K562 (cell line): Measurements from ENCODE around the gene DTL.

Experiments
- ATF7 ChIP-seq: fragments of 450-650 bp; IDR thresholded peaks from 2 replicates; pipeline ENCODE4 v1.7.1; 2014; ENCODE audit warnings: mild to moderate bottlenecking, moderate library complexity
- EGR1 ChIP-seq: fragments of 450-650 bp; conservative IDR thresholded peaks from 2 replicates; pipeline ENCODE4 v1.6.1; 2017; ENCODE audit warnings: mild to moderate bottlenecking
- EZH2 ChIP-seq: IDR thresholded peaks from 2 replicates; pipeline ENCODE4 v1.6.1; 2012; ENCODE audit warnings: low read depth, mild to moderate bottlenecking, inconsistent platforms, low read length, borderline replicate concordance
- MAFK ChIP-seq: IDR thresholded peaks from 2 replicates; pipeline ENCODE4 v1.6.1; 2011; ENCODE audit warnings: low read length, improper control_type of control experiment
- PHB ChIP-seq: fragments of 250-450 bp; sonication (Bioruptor Pico); IDR thresholded peaks from 2 replicates; pipeline ENCODE4 v1.5.0; 2021
- POLR3A ChIP-seq: IDR thresholded peaks from 2 replicates; pipeline ENCODE4 v1.6.1; 2011; ENCODE audit warnings: borderline replicate concordance, mild to moderate bottlenecking, moderate library complexity; ENCODE audit not compliant: insufficient read length, insufficient read depth; ENCODE audit errors: extremely low read depth
- ZNF146 ChIP-seq: IDR thresholded peaks from one replicate; pipeline ENCODE4 v1.6.1; 2018; ENCODE audit warnings: missing compliant biosample characterization; ENCODE audit not compliant: unreplicated experiment
- TF ChIP-seq, protein P1 (sequence below), 2 experiments: fragments of 450-650 bp in 1 of 2; sonication (generic) in 1 of 2; formaldehyde crosslinking in 1 of 2; IDR thresholded peaks; 2 replicates each; pipeline versions ENCODE4 v1.7.1 to v1.9.0; 2016 to 2022; ENCODE audit warnings: inconsistent platforms in 1 of 2, mild to moderate bottlenecking in 1 of 2, missing genetic modification reagents in 1 of 2
- TF ChIP-seq, protein P2 (sequence below), 3 experiments: IDR thresholded peaks in 2 of 3; conservative IDR thresholded peaks in 1 of 3; 2 replicates each; pipeline ENCODE4 v1.5.1; 2011 to 2012; ENCODE audit warnings: low read length in 3 of 3, mild to moderate bottlenecking in 3 of 3, control low read depth in 2 of 3, improper control_type of control experiment in 1 of 3, inconsistent platforms in 1 of 3, low read depth in 1 of 3, mixed read lengths in 1 of 3, moderate library complexity in 1 of 3; ENCODE audit not compliant: insufficient read depth in 2 of 3
- TF ChIP-seq, protein P3 (sequence below): sonication (generic); formaldehyde crosslinking; IDR thresholded peaks from 2 replicates; pipeline ENCODE4 v1.4.0; 2020; ENCODE audit warnings: mild to moderate bottlenecking, missing genetic modification reagents

DNA sequence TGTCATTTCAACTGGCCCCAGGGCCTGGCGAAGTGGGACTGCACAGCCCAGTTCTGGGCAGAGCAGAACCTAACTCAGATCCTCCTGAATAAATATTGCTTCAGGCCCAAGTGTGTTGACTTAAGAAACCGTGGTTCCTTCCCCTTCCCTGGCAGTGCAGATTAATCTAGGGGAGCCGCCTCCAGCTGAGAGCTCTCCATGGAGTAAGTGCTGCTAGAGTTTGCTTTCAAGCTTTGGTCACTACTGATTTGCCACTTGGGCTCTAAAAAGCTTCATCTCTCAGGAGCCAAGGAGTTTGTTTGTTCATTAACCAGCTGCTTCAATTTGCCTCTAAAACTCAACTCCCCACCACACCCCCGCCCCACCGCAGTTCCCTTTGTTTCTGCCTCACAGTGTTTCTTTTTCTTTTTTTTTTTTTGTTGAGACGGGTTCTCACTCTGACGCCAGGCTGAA, 112.1 kb downstream of the DTL start:
- TF ChIP-seq EGR1 (no peak), PHB (CRISPR knock-in tag) (no peak), EZH2 (no peak), ATF7 (no peak), MAFK (no peak), ZNF146 (CRISPR knock-in tag) (no peak), POLR3A (no peak)
- TF ChIP-seq, protein P1, sequence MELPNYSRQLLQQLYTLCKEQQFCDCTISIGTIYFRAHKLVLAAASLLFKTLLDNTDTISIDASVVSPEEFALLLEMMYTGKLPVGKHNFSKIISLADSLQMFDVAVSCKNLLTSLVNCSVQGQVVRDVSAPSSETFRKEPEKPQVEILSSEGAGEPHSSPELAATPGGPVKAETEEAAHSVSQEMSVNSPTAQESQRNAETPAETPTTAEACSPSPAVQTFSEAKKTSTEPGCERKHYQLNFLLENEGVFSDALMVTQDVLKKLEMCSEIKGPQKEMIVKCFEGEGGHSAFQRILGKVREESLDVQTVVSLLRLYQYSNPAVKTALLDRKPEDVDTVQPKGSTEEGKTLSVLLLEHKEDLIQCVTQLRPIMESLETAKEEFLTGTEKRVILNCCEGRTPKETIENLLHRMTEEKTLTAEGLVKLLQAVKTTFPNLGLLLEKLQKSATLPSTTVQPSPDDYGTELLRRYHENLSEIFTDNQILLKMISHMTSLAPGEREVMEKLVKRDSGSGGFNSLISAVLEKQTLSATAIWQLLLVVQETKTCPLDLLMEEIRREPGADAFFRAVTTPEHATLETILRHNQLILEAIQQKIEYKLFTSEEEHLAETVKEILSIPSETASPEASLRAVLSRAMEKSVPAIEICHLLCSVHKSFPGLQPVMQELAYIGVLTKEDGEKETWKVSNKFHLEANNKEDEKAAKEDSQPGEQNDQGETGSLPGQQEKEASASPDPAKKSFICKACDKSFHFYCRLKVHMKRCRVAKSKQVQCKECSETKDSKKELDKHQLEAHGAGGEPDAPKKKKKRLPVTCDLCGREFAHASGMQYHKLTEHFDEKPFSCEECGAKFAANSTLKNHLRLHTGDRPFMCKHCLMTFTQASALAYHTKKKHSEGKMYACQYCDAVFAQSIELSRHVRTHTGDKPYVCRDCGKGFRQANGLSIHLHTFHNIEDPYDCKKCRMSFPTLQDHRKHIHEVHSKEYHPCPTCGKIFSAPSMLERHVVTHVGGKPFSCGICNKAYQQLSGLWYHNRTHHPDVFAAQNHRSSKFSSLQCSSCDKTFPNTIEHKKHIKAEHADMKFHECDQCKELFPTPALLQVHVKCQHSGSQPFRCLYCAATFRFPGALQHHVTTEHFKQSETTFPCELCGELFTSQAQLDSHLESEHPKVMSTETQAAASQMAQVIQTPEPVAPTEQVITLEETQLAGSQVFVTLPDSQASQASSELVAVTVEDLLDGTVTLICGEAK (IDR thresholded peaks at IDR 0.05), result no peak
- TF ChIP-seq, protein P1 (CRISPR knock-in tag; IDR thresholded peaks at IDR 0.05), result no peak
- TF ChIP-seq, protein P2, sequence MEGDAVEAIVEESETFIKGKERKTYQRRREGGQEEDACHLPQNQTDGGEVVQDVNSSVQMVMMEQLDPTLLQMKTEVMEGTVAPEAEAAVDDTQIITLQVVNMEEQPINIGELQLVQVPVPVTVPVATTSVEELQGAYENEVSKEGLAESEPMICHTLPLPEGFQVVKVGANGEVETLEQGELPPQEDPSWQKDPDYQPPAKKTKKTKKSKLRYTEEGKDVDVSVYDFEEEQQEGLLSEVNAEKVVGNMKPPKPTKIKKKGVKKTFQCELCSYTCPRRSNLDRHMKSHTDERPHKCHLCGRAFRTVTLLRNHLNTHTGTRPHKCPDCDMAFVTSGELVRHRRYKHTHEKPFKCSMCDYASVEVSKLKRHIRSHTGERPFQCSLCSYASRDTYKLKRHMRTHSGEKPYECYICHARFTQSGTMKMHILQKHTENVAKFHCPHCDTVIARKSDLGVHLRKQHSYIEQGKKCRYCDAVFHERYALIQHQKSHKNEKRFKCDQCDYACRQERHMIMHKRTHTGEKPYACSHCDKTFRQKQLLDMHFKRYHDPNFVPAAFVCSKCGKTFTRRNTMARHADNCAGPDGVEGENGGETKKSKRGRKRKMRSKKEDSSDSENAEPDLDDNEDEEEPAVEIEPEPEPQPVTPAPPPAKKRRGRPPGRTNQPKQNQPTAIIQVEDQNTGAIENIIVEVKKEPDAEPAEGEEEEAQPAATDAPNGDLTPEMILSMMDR (IDR thresholded peaks at IDR 0.05 in 2 of 3, conservative IDR thresholded peaks at IDR 0.05 in 1 of 3; ENCODE audit: insufficient read depth in 2 of 3, low read depth in 1 of 3, low read length in 3 of 3), result no peak
- TF ChIP-seq, protein P3, sequence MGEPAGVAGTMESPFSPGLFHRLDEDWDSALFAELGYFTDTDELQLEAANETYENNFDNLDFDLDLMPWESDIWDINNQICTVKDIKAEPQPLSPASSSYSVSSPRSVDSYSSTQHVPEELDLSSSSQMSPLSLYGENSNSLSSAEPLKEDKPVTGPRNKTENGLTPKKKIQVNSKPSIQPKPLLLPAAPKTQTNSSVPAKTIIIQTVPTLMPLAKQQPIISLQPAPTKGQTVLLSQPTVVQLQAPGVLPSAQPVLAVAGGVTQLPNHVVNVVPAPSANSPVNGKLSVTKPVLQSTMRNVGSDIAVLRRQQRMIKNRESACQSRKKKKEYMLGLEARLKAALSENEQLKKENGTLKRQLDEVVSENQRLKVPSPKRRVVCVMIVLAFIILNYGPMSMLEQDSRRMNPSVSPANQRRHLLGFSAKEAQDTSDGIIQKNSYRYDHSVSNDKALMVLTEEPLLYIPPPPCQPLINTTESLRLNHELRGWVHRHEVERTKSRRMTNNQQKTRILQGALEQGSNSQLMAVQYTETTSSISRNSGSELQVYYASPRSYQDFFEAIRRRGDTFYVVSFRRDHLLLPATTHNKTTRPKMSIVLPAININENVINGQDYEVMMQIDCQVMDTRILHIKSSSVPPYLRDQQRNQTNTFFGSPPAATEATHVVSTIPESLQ (CRISPR knock-in tag), result no peak
